Neural crest cell (in vitro differentiated cells): Measurements from ENCODE around the gene HSP90B1. TPM values are rescaled to one million over a fixed set of nuclear protein-coding genes. Genes with fewer than 3 reads are reported as not detected.
A peak's percentile ranks its signal among the peaks of the same experiment; 100 is the strongest.

Experiments used
- DNase-seq: peaks from one replicate; pipeline ENCODE4 v3.0.0; 2021; ENCODE audit warnings: low read depth, mixed read lengths, low spot score
- H3K27ac Mint-ChIP-seq: one replicate; pipeline ENCODE4 v1.8.0; 2021; ENCODE audit warnings: mild to moderate bottlenecking, mixed read lengths; ENCODE audit not compliant: unreplicated experiment
- H3K27me3 Mint-ChIP-seq: 2 replicates; pipeline ENCODE4 v1.8.0; 2021; ENCODE audit warnings: low read depth, mild to moderate bottlenecking, mixed read lengths
- H3K36me3 Mint-ChIP-seq: 2 replicates; pipeline ENCODE4 v1.8.0; 2021; ENCODE audit warnings: low read depth, mild to moderate bottlenecking, mixed read lengths
- H3K4me1 Mint-ChIP-seq: 2 replicates; pipeline ENCODE4 v1.8.0; 2021; ENCODE audit warnings: mixed read lengths
- H3K4me3 Mint-ChIP-seq: one replicate; pipeline ENCODE4 v1.8.0; 2021; ENCODE audit warnings: mild to moderate bottlenecking, mixed read lengths
- H3K9me3 Mint-ChIP-seq: 2 replicates; pipeline ENCODE4 v1.8.0; 2021; ENCODE audit warnings: mixed read lengths
- CTCF ChIP-seq: fragments of 200-600 bp; sonication (generic); conservative IDR thresholded peaks from 2 replicates; pipeline ENCODE4 v1.5.0; 2021; ENCODE audit warnings: antibody characterized with exemption, mild to moderate bottlenecking
- long read RNA-seq: library from polyadenylated mRNA; unstranded; transcript quantifications from one replicate; pipeline ENCODE4 v2.0.0, GENCODE V29; 2020
- total RNA-seq: library from RNA; stranded (reverse); gene quantifications from 2 replicates; pipeline ENCODE4 v1.2.1, GENCODE V29; 2021

The HSP90B1 gene
- 566 and 570 TPM in 2 replicates for total RNA-seq
- long read RNA-seq, transcript HSP90B1-201 (18 exons, 2,858 nt): major isoform, 236 of 955 reads
- long read RNA-seq, partial matches to known transcripts: 668 of 955 reads
- long read RNA-seq, other reads (novel, unspliced or antisense): 49 of 955 reads

- peak; percentile 96 for DNase-seq
- peak within 1 kb of the TSS; percentile 94 for H3K4me3 Mint-ChIP-seq
These were observed at the start of gene HSP90B1 for GRCh38 chr12:103930034-103930786. TSS of gene HSP90B1 (plus strand) at chr12:103930410. CDS start at chr12:103930516, 106 bp downstream.

GRCh38 chr12:103881261-103881660 lies 48.9 kb upstream of the HSP90B1 start:
- DNase-seq: no peak
- H3K4me3 Mint-ChIP-seq: no peak overlapping the region
- no peaks in the 10 kb centered on the region for H3K27me3 Mint-ChIP-seq
- TF ChIP-seq CTCF: no peak
- no peaks in the 10 kb centered on the region for H3K36me3 Mint-ChIP-seq
- H3K9me3 Mint-ChIP-seq: peaks cover 2% of the 10 kb centered on the region
- H3K27ac Mint-ChIP-seq: no peak overlapping the region
- H3K4me1 Mint-ChIP-seq: peaks cover 11% of the 10 kb centered on the region

More at GRCh38 chr12:103930034-103930786, at the start of gene HSP90B1:
- H3K27ac Mint-ChIP-seq: peak within 1 kb of the TSS; percentile 99
- H3K4me1 Mint-ChIP-seq: peaks cover 55% of the 10 kb centered on the region
- peaks cover 5% of the 10 kb centered on the region for H3K36me3 Mint-ChIP-seq
- H3K9me3 Mint-ChIP-seq: no peaks in the 10 kb centered on the region
- peaks cover 4% of the 10 kb centered on the region for H3K27me3 Mint-ChIP-seq
- TF ChIP-seq CTCF: no peak

- no peak for TF ChIP-seq CTCF
- H3K36me3 Mint-ChIP-seq: no peaks in the 10 kb centered on the region
These were observed 47.2 kb upstream of the HSP90B1 start for GRCh38 chr12:103882861-103883596.

GRCh38 chr12:103883908-103884307 lies 46.3 kb upstream of the HSP90B1 start:
- H3K27ac Mint-ChIP-seq: no peak overlapping the region
- no peak for DNase-seq
- no peak for TF ChIP-seq CTCF
- H3K27me3 Mint-ChIP-seq: no peaks in the 10 kb centered on the region
- H3K4me3 Mint-ChIP-seq: no peak overlapping the region
- H3K36me3 Mint-ChIP-seq: no peaks in the 10 kb centered on the region
- H3K4me1 Mint-ChIP-seq: peaks cover 7% of the 10 kb centered on the region
- no peaks in the 10 kb centered on the region for H3K9me3 Mint-ChIP-seq

More at GRCh38 chr12:103882861-103883596, 47.2 kb upstream of the HSP90B1 start:
- Mint-ChIP-seq H3K4me1 (peaks cover 8% of the 10 kb centered on the region), H3K27me3 (no peaks in the 10 kb centered on the region), H3K9me3 (no peaks in the 10 kb centered on the region), H3K27ac (no peak overlapping the region), H3K4me3 (no peak overlapping the region)
- no peak for DNase-seq

- Mint-ChIP-seq H3K9me3 (no peaks in the 10 kb centered on the region), H3K27ac (no peak overlapping the region), H3K27me3 (no peaks in the 10 kb centered on the region), H3K36me3 (no peaks in the 10 kb centered on the region), H3K4me1 (peaks cover 7% of the 10 kb centered on the region), H3K4me3 (no peak overlapping the region)
- no peak for TF ChIP-seq CTCF
- DNase-seq: no peak
These were observed 45.9 kb upstream of the HSP90B1 start for GRCh38 chr12:103884316-103884715.
